NCI-H446 (cell line): ENCODE measurements around the gene PRR9.

Experiments used
- DNase-seq, 2 experiments: peaks; one replicate each; lab custom pipeline; 2025; lab: John Stamatoyannopoulos, UW

Gene PRR9

GRCh38 chr1:153229076-153229829 lies 11.9 kb downstream of the PRR9 start:
- peak; percentile 7 to 23 for DNase-seq

- DNase-seq: no peak
Observed at GRCh38 chr1:153231363-153231762, 14.0 kb downstream of the PRR9 start.

GRCh38 chr1:153231785-153232184 lies 14.4 kb downstream of the PRR9 start:
- DNase-seq: no peak

GRCh38 chr1:153232553-153232952 lies 15.2 kb downstream of the PRR9 start:
- no peak for DNase-seq

DNA sequence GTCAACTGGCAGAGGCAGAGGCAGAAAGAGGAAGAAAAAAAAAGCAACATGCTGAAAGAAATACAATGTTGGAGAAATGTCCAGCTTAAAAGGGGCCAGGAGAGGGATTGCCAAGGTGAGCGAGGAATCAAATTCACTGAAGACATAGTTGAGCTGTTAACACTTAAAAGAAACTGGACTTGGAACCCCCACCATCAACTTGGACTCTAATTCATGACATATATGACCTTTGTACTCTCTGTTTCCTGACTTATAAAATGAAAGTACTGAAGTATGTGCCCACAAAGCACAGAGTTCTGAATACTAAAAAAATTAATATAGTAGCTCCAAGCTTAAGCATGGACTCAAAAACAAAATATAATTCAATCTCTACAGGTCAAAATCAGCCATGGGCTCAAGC lies 16.1 kb downstream of the PRR9 start:
- DNase-seq: no peak

GRCh38 chr1:153238527-153238926 lies 21.1 kb downstream of the PRR9 start:
- no peak for DNase-seq

- no peak for DNase-seq
Observed at GRCh38 chr1:153242160-153242559, 24.8 kb downstream of the PRR9 start.

DNA sequence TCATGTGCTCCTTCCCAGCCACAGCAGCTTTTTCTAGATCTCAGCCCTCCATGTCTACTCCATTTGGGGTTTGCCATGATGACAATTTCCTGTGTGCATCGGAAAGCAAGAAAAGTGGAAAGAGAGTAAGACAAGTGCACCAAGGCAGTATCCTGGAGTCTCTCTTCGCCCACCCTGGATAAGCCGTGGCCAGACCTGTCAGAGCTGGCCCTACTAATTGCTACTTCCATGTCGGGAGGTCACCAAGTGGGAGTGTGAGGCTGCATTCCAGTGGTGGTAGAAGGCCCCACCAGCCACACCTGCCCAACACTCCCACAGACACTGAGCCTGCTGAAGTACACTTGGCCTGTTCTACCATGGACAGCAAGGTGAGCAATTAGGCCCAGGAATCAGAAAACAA lies 28.1 kb downstream of the PRR9 start:
- no peak for DNase-seq

- DNase-seq: no peak
Observed at GRCh38 chr1:153246018-153246417, 28.6 kb downstream of the PRR9 start.

GRCh38 chr1:153246825-153247224 lies 29.4 kb downstream of the PRR9 start:
- no peak for DNase-seq

DNA sequence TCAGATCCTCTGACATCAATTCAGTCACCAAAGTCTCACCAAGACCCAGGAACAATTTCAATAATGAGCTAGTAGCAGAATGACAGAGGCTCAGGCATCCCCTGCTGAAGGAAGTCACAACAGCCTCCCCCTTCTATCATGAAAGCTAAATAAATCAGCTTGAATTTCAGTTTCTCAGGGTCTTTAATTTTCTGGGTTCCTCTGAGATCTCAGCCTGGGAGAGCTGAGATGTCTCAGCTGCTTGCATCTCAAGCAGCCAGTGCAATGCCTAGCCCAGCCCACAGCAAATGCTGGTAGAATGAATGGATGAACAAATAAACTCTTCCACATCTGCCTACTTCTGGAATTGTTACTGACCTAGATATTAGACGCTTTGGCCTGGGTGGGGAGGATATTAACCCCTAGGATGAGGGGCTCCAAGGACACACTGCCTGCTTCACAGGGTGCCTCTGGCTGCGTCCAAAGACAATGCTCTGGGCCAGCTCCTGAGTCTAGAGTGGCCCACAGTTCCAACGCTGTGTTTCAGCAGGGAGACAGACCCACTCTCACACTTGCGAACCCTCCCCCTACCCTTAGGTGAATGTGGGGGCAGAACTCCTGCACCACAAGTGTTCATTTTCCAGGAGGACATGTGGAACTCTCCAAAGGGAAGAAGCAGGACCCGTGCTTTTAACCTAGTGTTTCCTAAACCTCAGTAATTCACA lies 30.9 kb downstream of the PRR9 start:
- no peak for DNase-seq

GRCh38 chr1:153250166-153250565 lies 32.8 kb downstream of the PRR9 start:
- no peak for DNase-seq

GRCh38 chr1:153251087-153251486 lies 33.7 kb downstream of the PRR9 start:
- DNase-seq: no peak

GRCh38 chr1:153251562-153251961 lies 34.2 kb downstream of the PRR9 start:
- DNase-seq: no peak

GRCh38 chr1:153251988-153252387 lies 34.6 kb downstream of the PRR9 start:
- no peak for DNase-seq

GRCh38 chr1:153253076-153253475 lies 35.7 kb downstream of the PRR9 start:
- DNase-seq: no peak

- DNase-seq: no peak
Observed at GRCh38 chr1:153253693-153254092, 36.3 kb downstream of the PRR9 start.

DNA sequence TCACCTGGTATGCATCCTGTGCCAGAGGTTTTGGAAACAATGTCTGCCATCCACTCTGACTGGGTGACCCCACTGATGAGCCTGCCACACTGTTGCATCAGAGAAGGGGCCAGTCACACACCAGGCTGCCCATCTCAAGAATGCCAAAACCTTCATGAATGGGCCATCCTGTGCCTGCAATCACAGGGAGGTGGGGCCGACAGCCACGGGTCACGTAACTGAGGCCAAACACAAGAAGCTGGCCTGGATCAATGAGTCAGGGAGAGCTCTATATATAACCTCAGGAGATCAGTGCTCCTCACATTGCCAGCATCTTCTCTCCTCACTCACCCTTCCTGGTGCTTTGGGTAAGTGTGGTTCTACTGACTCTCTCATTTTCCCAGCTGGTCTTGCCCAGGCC lies 42.0 kb downstream of the PRR9 start, which contains the start of gene LORICRIN:
Gene LORICRIN (plus strand): TSS at position 301 of the 400 bp plus-strand sequence. CDS start 1,263 bp downstream, outside the sequence.
- DNase-seq: no peak

- DNase-seq: no peak
Observed at GRCh38 chr1:153260585-153261280, 43.3 kb downstream of the PRR9 start.

DNA sequence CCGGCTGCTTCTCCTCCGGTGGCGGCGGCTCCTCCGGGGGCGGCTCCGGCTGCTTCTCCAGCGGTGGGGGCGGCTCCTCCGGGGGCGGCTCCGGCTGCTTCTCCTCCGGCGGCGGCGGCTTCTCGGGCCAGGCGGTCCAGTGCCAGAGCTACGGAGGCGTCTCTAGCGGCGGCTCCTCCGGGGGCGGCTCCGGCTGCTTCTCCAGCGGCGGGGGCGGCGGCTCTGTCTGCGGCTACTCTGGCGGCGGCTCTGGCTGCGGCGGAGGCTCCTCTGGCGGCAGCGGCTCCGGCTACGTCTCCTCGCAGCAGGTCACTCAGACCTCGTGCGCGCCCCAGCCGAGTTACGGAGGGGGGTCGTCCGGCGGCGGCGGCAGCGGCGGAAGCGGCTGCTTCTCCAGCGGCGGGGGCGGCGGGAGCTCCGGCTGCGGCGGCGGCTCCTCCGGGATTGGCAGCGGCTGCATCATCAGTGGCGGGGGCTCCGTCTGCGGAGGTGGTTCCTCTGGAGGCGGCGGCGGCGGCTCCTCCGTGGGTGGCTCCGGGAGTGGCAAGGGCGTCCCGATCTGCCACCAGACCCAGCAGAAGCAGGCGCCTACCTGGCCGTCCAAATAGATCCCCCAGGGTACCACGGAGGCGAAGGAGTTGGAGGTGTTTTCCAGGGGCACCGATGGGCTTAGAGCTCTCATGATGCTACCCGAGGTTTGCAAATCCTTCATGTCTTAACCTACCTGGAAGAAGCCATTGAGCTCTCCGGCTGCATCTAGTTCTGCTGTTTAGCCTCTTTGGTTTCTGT lies 44.1 kb downstream of the PRR9 start:
- DNase-seq: no peak

GRCh38 chr1:153262070-153262366 lies 44.6 kb downstream of the PRR9 start:
- DNase-seq: no peak

GRCh38 chr1:153262462-153263157 lies 45.2 kb downstream of the PRR9 start:
- DNase-seq: no peak
